NCI-H460 (cell line): ENCODE results near the gene XCR1. TPM values are rescaled to one million over a fixed set of nuclear protein-coding genes. Genes with fewer than 3 reads are reported as not detected.
"Not testable (repeated sequence)": the region's sequence is repeated elsewhere in the genome, so short reads cannot be mapped to it uniquely, and the experiment has no call there.

Experiments
- DNase-seq: peaks from one replicate; pipeline ENCODE4 v3.0.0-alpha.2; 2016; ENCODE audit warnings: low read depth; ENCODE audit errors: extremely low read depth
- polyA plus RNA-seq: library from polyadenylated mRNA; depleted of rRNA; stranded (reverse); fragments of >200 nt; gene quantifications from 2 replicates; pipeline ENCODE4 v1.2.3, GENCODE V29; 2014; cell fraction: nucleus; rRNA removed
- total RNA-seq: library from RNA; depleted of rRNA; stranded (reverse); fragments of >200 nt; shearing (Covaris generic); gene quantifications from 2 replicates; pipeline ENCODE4 v1.2.3, GENCODE V29; 2014; rRNA removed

XCR1 gene, protein sequence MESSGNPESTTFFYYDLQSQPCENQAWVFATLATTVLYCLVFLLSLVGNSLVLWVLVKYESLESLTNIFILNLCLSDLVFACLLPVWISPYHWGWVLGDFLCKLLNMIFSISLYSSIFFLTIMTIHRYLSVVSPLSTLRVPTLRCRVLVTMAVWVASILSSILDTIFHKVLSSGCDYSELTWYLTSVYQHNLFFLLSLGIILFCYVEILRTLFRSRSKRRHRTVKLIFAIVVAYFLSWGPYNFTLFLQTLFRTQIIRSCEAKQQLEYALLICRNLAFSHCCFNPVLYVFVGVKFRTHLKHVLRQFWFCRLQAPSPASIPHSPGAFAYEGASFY
- total RNA-seq: not detected in 2 replicates
- not detected in 2 replicates for polyA plus RNA-seq

- no peak for DNase-seq
These were observed at the start of gene XCR1 for GRCh38 chr3:46027021-46027705. XCR1 (minus strand) TSS chr3:46027483; CDS start chr3:46021947, 5,536 bp downstream.

- no peak for DNase-seq
These were observed 49.3 kb upstream of the XCR1 start for GRCh38 chr3:46076606-46077005.

DNA sequence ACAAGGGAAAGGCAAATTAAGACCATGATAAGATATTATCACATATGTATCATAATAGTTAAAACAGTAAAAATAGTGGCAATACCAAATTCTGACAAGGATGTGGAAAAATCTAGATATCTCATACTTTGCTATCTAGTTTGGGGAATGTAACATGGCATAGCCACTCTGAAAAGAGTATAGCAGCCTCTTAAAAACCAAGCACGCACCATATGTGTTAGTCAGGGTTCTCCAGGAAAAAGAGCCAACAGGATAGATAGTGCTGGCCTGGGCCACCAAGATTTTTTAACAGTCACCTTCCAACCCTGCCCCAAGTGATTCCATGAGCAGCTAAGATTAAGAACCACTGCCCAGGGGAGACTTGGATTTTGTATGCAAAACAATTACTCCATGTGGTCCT is 48.5 kb upstream of the XCR1 start:
- no peak for DNase-seq

DNA sequence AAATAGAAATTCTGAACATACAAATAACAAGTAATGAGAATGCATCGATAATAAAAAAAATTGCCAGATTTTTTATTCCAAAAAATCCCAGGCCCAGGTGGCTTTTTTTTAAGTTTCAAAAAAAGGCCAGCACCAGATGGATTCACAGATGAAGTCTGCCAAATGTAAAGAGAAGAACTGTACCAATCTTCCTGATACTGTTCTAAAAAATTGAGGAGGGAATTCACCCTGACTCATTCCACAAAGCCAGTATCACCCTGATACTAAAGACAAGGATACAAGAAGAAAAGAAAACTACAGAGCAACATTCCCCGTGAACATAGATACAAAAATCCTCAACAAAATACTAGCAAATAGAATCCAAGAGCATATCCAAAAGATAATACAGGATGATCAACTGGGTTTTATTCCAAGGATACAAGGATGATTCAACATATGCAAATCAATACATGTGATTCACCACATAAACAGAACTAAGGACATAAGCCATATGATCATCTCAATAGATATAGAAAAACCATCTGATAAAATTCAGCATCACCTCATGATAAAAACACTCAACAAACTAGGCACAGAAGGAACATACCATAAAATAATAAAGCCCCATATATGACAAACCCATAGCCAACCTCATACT is 44.1 kb upstream of the XCR1 start:
- DNase-seq: no peak

- no peak for DNase-seq
These were observed 43.4 kb upstream of the XCR1 start for GRCh38 chr3:46070595-46071093.

GRCh38 chr3:46068501-46068900 is 41.2 kb upstream of the XCR1 start:
- DNase-seq: no peak

- DNase-seq: no peak
These were observed 40.1 kb upstream of the XCR1 start for GRCh38 chr3:46067401-46067800.

DNA sequence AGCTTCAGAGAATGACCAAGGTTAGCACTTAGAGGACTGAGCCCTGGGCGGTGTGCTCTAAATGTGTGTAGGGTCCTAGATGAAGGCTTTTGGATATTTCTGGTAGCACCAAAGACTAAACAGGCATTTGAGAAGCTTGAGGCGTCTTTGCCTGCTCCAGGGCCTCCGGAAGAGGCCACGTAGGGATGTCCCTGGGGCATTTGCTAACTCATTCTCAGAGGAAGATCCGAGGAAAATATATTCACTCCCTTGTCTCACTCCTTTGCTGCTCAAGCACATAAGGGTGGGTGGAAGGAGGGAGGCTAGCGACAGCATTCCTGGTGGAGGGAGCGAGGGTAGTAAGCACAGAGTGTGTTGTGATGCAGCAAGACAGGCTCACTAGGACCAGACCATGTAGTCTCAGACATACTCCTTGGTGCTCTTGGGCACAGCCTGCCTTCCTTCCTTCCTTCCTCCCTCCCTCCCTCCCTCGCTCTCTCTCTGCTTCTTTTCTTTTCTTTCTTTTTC is 38.5 kb upstream of the XCR1 start:
- DNase-seq: no peak

DNA sequence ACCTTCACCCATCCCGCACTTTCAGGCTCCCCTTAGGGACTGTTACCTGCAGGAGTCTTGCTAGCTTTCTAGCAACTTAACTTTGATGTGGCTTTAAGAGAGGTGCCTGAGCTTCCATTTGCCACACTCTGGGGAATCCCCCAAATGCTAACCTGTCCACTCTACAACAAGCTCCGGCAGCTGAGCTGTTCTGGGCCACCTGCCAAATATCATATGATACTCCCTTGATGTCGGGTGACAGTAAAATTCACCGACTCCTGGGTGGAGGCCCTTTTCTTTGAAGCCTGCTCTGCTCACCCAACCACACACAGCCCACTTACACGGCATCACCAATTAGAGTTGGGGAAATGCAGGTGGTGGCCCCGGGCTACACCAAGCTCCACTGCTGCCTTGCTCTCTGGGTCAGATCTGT is 38.0 kb upstream of the XCR1 start:
- DNase-seq: no peak

DNA sequence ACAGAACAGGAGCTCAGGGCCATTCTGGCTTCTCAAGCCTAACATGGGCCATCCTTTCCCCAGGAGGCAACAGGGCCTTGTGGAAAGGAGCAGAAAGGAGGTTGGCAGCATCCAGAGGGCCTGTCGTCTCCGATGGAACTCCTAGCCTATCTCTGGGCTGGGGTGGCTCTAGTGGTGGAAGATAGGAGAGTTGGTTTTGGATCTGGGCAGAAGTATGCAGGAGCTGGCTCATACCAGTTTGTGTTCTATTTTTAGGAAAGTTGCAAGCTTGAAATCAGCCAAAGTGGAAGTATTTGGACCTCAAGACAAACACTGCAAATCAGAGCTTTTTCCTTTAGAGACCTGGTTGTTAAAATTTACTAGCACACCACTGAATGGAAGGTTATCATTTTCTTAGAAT is 35.4 kb upstream of the XCR1 start:
- DNase-seq: no peak

DNA sequence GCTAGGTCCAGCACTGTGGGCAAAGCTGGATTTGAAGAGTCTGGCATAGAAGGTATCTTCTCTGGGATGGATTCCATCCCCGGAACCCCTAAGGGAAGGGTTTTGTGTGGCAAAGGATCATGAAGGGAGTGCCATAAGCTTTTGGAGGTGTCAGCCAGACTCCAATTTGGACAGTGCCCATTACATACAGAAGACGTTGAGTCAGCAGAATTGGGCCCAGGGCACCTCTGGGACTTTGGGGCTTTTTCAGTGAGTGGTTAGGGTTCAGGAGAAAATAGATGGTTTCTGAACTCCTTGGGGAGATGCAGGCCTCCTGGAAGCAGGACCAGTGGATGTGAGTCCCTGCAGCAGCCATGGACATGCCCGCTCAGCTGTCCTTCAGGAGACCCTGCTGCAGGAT is 34.6 kb upstream of the XCR1 start:
- DNase-seq: no peak

DNA sequence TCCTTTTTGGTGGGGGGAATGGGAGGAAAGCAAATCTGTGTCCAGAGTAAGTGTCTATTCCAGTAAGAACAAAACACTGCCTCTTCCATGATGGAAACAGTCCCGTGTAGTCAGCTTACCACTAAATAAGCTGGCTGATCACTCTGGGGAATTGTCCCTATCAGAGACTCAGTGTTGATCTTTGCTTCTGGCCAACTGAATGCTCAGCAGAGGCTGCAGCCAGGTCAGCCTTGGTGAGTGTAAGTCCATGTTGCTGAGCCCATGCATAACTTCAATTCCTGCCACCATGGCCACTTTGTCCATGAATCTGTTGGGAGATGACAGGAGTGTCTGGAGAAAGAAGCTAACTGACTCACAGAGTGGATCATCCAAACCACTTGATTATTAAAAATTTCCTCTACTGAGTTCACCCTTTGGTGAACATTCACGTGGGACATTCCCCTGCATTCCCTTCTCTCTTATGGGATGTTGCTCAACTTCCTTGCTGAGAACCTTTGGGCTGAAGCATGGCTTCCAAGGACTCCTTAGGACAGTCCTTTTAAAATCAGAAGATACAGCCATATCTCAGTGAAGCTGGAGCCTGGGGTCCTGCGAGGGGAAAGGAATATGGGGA is 33.9 kb upstream of the XCR1 start:
- no peak for DNase-seq

DNA sequence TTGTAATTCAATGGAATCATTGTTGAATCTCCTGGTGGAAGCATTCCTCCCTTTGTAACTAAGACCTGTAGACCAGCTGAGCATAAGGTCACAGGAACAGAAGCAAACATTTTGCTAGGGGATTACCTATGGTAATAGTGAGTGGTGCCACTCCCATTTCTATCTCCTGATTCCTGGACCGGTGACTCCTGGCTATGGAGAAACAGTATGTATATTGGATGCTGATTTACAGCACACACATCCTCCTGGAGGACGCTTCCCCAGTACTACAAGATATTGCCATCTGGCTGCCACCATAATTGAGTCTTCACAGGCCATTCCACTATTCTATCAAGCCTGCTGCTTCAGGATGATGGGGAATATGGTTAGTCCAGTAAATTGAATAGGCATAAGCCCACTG is 33.3 kb upstream of the XCR1 start:
- no peak for DNase-seq

GRCh38 chr3:46059432-46059831 is 32.1 kb upstream of the XCR1 start:
- DNase-seq: no peak

DNA sequence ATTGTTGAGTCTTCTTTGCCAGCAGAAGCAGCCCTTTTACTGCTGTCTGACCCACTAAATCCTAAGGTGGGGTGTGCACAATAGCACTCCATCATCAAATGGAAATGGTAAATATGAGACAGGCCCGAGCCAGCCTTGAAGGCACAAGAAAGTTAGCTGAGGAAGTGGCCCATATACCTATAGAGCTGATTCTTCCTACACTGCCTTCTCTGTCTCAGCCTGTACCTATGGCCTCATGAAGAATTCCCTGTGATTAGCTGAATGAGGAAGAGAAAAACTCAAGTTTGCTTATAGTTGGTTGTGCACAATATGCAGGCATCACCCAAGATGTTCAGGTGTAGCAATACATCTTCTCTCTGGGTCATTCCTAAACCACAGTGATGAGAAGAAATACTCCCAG is 31.7 kb upstream of the XCR1 start:
- DNase-seq: no peak

DNA sequence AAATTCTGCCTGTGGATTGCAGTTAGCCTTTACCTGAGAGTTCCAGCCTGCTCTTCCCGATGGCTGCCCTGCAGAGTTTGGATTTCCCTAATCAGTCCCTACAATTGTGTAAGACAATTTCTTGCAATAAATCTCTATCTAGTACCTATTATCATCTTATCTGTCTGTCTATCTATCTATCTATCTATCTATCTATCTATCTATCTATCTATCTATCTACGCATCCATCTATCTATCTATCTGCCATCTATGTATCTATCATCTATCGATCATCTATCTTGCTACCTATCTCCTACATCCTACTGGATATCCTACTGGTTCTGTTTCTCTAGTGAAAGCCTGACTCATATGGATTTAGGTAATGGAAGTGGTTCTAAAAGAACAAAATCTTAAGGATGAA is 30.4 kb upstream of the XCR1 start:
- DNase-seq: no peak

DNA sequence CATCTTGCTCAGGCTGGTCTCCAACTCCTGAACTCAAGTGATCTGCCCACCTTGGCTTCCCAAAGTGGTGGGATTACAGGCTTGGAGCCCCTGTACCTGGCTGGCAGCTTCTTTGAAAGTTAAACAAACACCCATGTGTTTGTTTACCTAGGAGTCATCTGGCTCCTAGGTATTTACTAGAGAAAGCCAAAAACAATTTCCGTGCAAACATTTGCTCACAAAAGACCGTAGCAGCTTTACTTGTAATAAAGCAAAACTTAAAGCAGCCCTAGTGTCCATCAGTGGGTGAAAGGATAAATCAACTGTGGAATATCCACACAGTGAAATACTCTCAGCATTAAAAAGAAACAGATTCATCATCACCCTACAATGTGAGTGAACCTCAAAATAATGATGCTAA is 29.4 kb upstream of the XCR1 start:
- no peak for DNase-seq

DNA sequence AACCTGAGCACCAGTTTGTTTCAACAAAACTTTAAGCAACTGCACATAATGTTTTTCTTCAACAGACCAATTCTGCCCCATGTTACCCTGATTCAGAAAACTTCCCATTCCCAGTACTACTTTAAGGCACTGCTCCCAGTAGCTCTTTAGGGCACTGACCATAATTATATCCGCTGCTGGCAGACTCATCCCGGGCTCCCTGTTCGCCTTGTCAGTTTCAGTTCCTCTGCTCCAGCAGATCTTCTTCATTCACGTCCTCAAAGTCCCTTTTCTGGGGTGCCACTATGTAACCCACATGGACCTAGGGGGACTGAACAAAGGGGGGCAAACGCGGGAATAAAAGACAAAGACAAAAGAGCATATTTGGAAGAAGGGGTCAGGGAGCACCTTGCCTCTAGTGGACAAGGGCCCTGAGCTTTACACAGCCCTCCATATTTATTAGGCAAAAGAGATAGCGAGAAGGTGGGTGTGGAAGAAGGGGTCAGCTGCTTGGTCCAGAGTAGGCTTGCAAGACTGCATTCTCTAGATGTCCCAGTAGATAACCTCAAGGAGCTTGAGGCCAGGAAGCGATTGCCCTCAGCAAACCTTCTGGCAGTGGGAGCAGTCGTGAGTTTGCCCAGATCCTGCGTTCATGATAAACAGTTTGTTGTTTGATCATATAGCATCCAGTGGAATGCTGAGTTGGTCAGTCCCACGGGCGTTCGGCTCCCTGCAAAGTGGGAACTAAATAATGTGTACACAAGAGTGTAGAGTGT is 26.7 kb upstream of the XCR1 start:
- not testable (repeated sequence) for DNase-seq

DNA sequence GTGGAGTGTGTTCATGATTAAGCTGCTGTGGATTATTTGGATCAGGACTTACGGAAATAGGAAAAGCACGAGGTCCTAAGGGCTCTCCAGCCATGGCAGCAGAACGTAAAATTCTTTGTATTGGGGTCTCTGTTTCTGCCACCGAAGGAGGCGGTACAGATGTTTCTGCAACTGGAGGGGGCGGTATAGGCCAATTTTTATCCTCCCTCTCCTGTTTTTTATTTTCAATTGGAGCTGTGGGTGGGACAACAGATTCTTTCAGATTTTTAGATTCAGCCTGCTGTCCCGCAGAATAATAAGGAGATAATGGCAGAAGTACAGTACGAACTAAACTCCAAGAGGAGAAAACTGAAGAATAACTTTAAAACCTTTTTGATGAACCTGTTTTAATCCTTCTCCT is 26.0 kb upstream of the XCR1 start:
- DNase-seq: not testable (repeated sequence)

- no peak for DNase-seq
These were observed 25.2 kb upstream of the XCR1 start for GRCh38 chr3:46052531-46052930.
